ENCODE results near the gene CLSTN2.
A peak's percentile ranks its signal among the peaks of the same experiment; 100 is the strongest.

The CLSTN2 gene

GRCh38 chr3:140180603-140181002 lies 245.6 kb downstream of the CLSTN2 start:
- DNase-seq (ENCODE audit: low read depth): no peak
- no peak overlapping the region for H3K4me3 ChIP-seq (ENCODE audit: control insufficient read depth, low read depth, low read length)
- no peak for TF ChIP-seq CTCF (IDR thresholded peaks at IDR 0.05; ENCODE audit: control insufficient read depth, insufficient read depth, low read depth, low read length, missing control alignments)

- no peak for DNase-seq (ENCODE audit: low read depth)
- no peak for TF ChIP-seq CTCF (IDR thresholded peaks at IDR 0.05; ENCODE audit: control insufficient read depth, insufficient read depth, low read depth, low read length, missing control alignments)
- H3K4me3 ChIP-seq (ENCODE audit: control insufficient read depth, low read depth, low read length): no peak overlapping the region
Measured at GRCh38 chr3:140185375-140185774, 250.4 kb downstream of the CLSTN2 start.

- no peak overlapping the region for H3K4me3 ChIP-seq (ENCODE audit: control insufficient read depth, low read depth, low read length)
- DNase-seq (ENCODE audit: low read depth): peak; percentile 56
- TF ChIP-seq CTCF (IDR thresholded peaks at IDR 0.05; ENCODE audit: control insufficient read depth, insufficient read depth, low read depth, low read length, missing control alignments): no peak
Measured at GRCh38 chr3:140186421-140186920, 251.5 kb downstream of the CLSTN2 start.

GRCh38 chr3:140187028-140187427 lies 252.0 kb downstream of the CLSTN2 start:
- TF ChIP-seq CTCF (IDR thresholded peaks at IDR 0.05; ENCODE audit: control insufficient read depth, insufficient read depth, low read depth, low read length, missing control alignments): no peak
- H3K4me3 ChIP-seq (ENCODE audit: control insufficient read depth, low read depth, low read length): no peak overlapping the region
- no peak for DNase-seq (ENCODE audit: low read depth)

GRCh38 chr3:140187656-140188221 lies 252.8 kb downstream of the CLSTN2 start:
- H3K4me3 ChIP-seq (ENCODE audit: control insufficient read depth, low read depth, low read length): no peak overlapping the region
- DNase-seq (ENCODE audit: low read depth): no peak
- TF ChIP-seq CTCF (IDR thresholded peaks at IDR 0.05; ENCODE audit: control insufficient read depth, insufficient read depth, low read depth, low read length, missing control alignments): no peak

GRCh38 chr3:140188285-140188684 lies 253.3 kb downstream of the CLSTN2 start:
- no peak for TF ChIP-seq CTCF (IDR thresholded peaks at IDR 0.05; ENCODE audit: control insufficient read depth, insufficient read depth, low read depth, low read length, missing control alignments)
- no peak for DNase-seq (ENCODE audit: low read depth)
- H3K4me3 ChIP-seq (ENCODE audit: control insufficient read depth, low read depth, low read length): no peak overlapping the region

Measured in AG09309 (cell line).